Measurements from ENCODE around the gene PSME1.
A peak's percentile ranks its signal among the peaks of the same experiment; 100 is the strongest.
"Not testable (repeated sequence)": the region's sequence is repeated elsewhere in the genome, so short reads cannot be mapped to it uniquely, and the experiment has no call there.

The PSME1 gene

GRCh38 chr14:24105609-24106239 lies 30.3 kb upstream of the PSME1 start:
- DNase-seq: not testable (repeated sequence)

GRCh38 chr14:24106672-24107271 lies 29.2 kb upstream of the PSME1 start:
- DNase-seq: no peak

- no peak for DNase-seq
These were observed 27.6 kb upstream of the PSME1 start for GRCh38 chr14:24108336-24108874.

GRCh38 chr14:24110060-24110459 lies 25.9 kb upstream of the PSME1 start:
- DNase-seq: no peak

- no peak for DNase-seq
These were observed 25.5 kb upstream of the PSME1 start for GRCh38 chr14:24110523-24110922.

- DNase-seq: no peak
These were observed 22.6 kb upstream of the PSME1 start for GRCh38 chr14:24113379-24113800.

GRCh38 chr14:24113801-24114531 lies 22.0 kb upstream of the PSME1 start:
- peak; percentile 80 for DNase-seq

GRCh38 chr14:24114532-24115421 lies 21.2 kb upstream of the PSME1 start, which contains the start of the genes DCAF11 and NRL:
Gene DCAF11, plus strand, starts transcription at chr14:24114777. Its CDS starts 818 bp downstream, at chr14:24115595.
Gene NRL, minus strand, starts transcription at chr14:24114949. Its CDS starts 32,101 bp downstream, at chr14:24082848.
- peak; percentile 100 for DNase-seq

- no peak for DNase-seq
These were observed 20.4 kb upstream of the PSME1 start for GRCh38 chr14:24115422-24116127.

- DNase-seq: no peak
These were observed 19.7 kb upstream of the PSME1 start for GRCh38 chr14:24116128-24116814.

GRCh38 chr14:24117179-24117578 lies 18.8 kb upstream of the PSME1 start:
- DNase-seq: no peak

GRCh38 chr14:24119691-24120090 lies 16.3 kb upstream of the PSME1 start:
- DNase-seq: no peak

- DNase-seq: no peak
These were observed 14.8 kb upstream of the PSME1 start for GRCh38 chr14:24121210-24121609.

GRCh38 chr14:24122416-24122815 lies 13.6 kb upstream of the PSME1 start:
- no peak for DNase-seq

GRCh38 chr14:24122898-24123297 lies 13.1 kb upstream of the PSME1 start:
- DNase-seq: no peak

GRCh38 chr14:24123424-24124417 lies 12.3 kb upstream of the PSME1 start:
- DNase-seq: no peak

- no peak for DNase-seq
These were observed 9.1 kb upstream of the PSME1 start for GRCh38 chr14:24126939-24127338.

- DNase-seq: no peak
These were observed 8.3 kb upstream of the PSME1 start for GRCh38 chr14:24127673-24128072.

GRCh38 chr14:24129410-24129998 lies 6.5 kb upstream of the PSME1 start:
- DNase-seq: no peak

GRCh38 chr14:24130380-24130716 lies 5.6 kb upstream of the PSME1 start, which contains the start of gene FITM1:
Gene FITM1, plus strand, starts transcription at chr14:24130659. Its CDS starts 905 bp downstream, at chr14:24131564.
- no peak for DNase-seq
